ENCODE data around the gene PEMT.
A peak's percentile ranks its signal among the peaks of the same experiment; 100 is the strongest.

Gene PEMT

GRCh38 chr17:17552351-17553216 lies 38.9 kb downstream of the PEMT start:
- DNase-seq, result no peak

GRCh38 chr17:17551361-17551760 lies 40.1 kb downstream of the PEMT start:
- peak; percentile 68 for DNase-seq

- no peak for DNase-seq
Measured at GRCh38 chr17:17549732-17550366, 41.7 kb downstream of the PEMT start.

- DNase-seq, result no peak
Measured at GRCh38 chr17:17548044-17548443, 43.5 kb downstream of the PEMT start.

GRCh38 chr17:17547210-17547764 lies 44.2 kb downstream of the PEMT start:
- no peak for DNase-seq

GRCh38 chr17:17546399-17547185 lies 44.9 kb downstream of the PEMT start:
- no peak for DNase-seq

GRCh38 chr17:17545984-17546383 lies 45.5 kb downstream of the PEMT start:
- DNase-seq, result no peak

GRCh38 chr17:17545031-17545820 lies 46.3 kb downstream of the PEMT start:
- DNase-seq, result peak; percentile 60

- no peak for DNase-seq
Measured at GRCh38 chr17:17542906-17543635, 48.4 kb downstream of the PEMT start.

- no peak for DNase-seq
Measured at GRCh38 chr17:17541640-17542001, 49.9 kb downstream of the PEMT start.

GRCh38 chr17:17540935-17541639 lies 50.4 kb downstream of the PEMT start:
- no peak for DNase-seq

GRCh38 chr17:17540278-17540906 lies 51.1 kb downstream of the PEMT start:
- DNase-seq, result no peak

GRCh38 chr17:17539591-17539990 lies 51.9 kb downstream of the PEMT start:
- DNase-seq, result no peak

- DNase-seq, result peak; percentile 38
Measured at GRCh38 chr17:17538417-17539391, 52.8 kb downstream of the PEMT start.

GRCh38 chr17:17537311-17538099 lies 54.0 kb downstream of the PEMT start:
- no peak for DNase-seq

- no peak for DNase-seq
Measured at GRCh38 chr17:17536702-17537101, 54.8 kb downstream of the PEMT start.

GRCh38 chr17:17535957-17536356 lies 55.6 kb downstream of the PEMT start:
- DNase-seq, result peak; percentile 89

GRCh38 chr17:17533901-17534441 lies 57.5 kb downstream of the PEMT start:
- DNase-seq, result no peak
